A673 (cell line): ENCODE data around the gene BEST1. TPM values are rescaled to one million over a fixed set of nuclear protein-coding genes. Genes with fewer than 3 reads are reported as not detected.

ENCODE experiments used
- BruUV-seq: library from RNA; stranded (reverse); fragments of 400-500 nt; replicated peaks from 2 replicates; lab custom pipeline; 2021; lab: Mats Ljungman, UMichigan
- CTCF ChIA-PET: fragments of 300-600 bp; sonication (Branson Sonifier 250); formaldehyde crosslinking; loops from one replicate; lab custom pipeline; 2022; ENCODE audit warnings: antibody characterized with exemption; lab: Charles Lee
- POLR2A ChIA-PET: fragments of 300-600 bp; sonication (Branson Sonifier 250); formaldehyde crosslinking; loops from one replicate; lab custom pipeline; 2022; ENCODE audit warnings: antibody characterized with exemption; ENCODE audit not compliant: low non-redundant PET; lab: Charles Lee
- DNase-seq: peaks from one replicate; pipeline ENCODE4 v3.0.0-alpha.2; 2015; ENCODE audit warnings: low spot score
- H3K27ac ChIP-seq: fragments of 200-600 bp; sonication (generic); 2 replicates; pipeline ENCODE4 v1.5.1; 2016; ENCODE audit warnings: mixed run types, low read depth, mild to moderate bottlenecking, mixed read lengths, antibody characterized with exemption, low read length; ENCODE audit not compliant: poor library complexity, severe bottlenecking
- H3K27me3 ChIP-seq: fragments of 200-600 bp; sonication (generic); replicated peaks from 2 replicates; pipeline ENCODE4 v1.6.1; 2017; ENCODE audit warnings: mixed run types, low read depth, mild to moderate bottlenecking, mixed read lengths, antibody characterized with exemption, low read length; ENCODE audit not compliant: insufficient read depth, poor library complexity
- H3K36me3 ChIP-seq: fragments of 200-600 bp; sonication (generic); 2 replicates; pipeline ENCODE4 v1.6.1; 2016; ENCODE audit warnings: mixed run types, mild to moderate bottlenecking, mixed read lengths, antibody characterized with exemption, low read length; ENCODE audit not compliant: insufficient read depth, poor library complexity, severe bottlenecking
- H3K4me1 ChIP-seq: fragments of 200-600 bp; sonication (generic); 2 replicates; pipeline ENCODE4 v1.6.1; 2017; ENCODE audit warnings: mixed run types, mild to moderate bottlenecking, mixed read lengths, antibody characterized with exemption, low read length; ENCODE audit not compliant: insufficient read depth, poor library complexity, severe bottlenecking
- H3K4me3 ChIP-seq: fragments of 200-600 bp; sonication (generic); 2 replicates; pipeline ENCODE4 v1.5.1; 2016; ENCODE audit warnings: low read depth, mixed run types, mild to moderate bottlenecking, mixed read lengths, low read length; ENCODE audit not compliant: poor library complexity, severe bottlenecking
- H3K9me3 ChIP-seq: fragments of 200-600 bp; sonication (generic); 2 replicates; pipeline ENCODE4 v1.6.1; 2016; ENCODE audit warnings: mixed run types, low read depth, mild to moderate bottlenecking, mixed read lengths, antibody characterized with exemption, low read length; ENCODE audit not compliant: poor library complexity, severe bottlenecking
- EZH2 ChIP-seq: fragments of 200-600 bp; sonication (generic); IDR thresholded peaks from 2 replicates; pipeline ENCODE4 v1.6.1; 2017; ENCODE audit warnings: borderline replicate concordance, low read depth, mild to moderate bottlenecking, mixed read lengths, antibody characterized with exemption, low read length; ENCODE audit not compliant: poor library complexity, severe bottlenecking
- intact Hi-C: fragments of 100-400 bp; cut with micrococcal nuclease; formaldehyde crosslinking; loops from one replicate; pipeline ENCODE4 v1.10.0; 2022; ENCODE audit not compliant: unreplicated experiment
- total RNA-seq: library from RNA; stranded (reverse); gene quantifications from 2 replicates; pipeline ENCODE4 v1.2.3, GENCODE V29; 2021
- TF ChIP-seq, protein P1 (sequence below): fragments of 300-800, 200-600 bp; sonication (generic); conservative IDR thresholded peaks from 2 replicates; pipeline ENCODE4 v1.5.1; 2017; ENCODE audit warnings: low read depth, mild to moderate bottlenecking, antibody characterized with exemption, low read length, moderate library complexity, mixed read lengths

Gene BEST1
- total RNA-seq, 1 experiment from 2014 or later: 5.3 TPM

DNA sequence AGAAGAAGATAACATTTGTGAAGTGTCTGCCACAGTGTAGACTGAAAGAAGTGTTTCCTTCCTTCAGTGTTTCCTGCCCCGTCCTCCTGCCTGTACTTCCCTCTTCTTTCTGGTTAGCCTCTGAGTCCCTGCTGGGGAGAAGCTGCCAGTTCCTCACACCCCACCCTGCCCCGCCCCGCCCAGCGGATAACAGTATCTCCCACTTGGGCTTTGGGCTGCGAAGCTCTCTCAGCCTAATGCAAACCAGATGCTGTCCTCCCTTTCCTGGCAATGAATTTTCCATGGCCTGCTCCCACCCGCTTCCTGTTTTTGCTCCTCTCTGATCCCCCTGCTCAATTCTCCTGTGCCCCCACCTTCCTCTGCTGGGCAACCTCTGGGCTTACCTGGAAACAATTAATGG, 27.6 kb upstream of the BEST1 start:
- no TSS peak for BruUV-seq
- Histone ChIP-seq H3K9me3 (no peaks in the 10 kb centered on the region), H3K27me3 (no peaks in the 10 kb centered on the region), H3K27ac (peak overlapping the region; percentile 79), H3K4me3 (no peak overlapping the region), H3K4me1 (peaks cover 43% of the 10 kb centered on the region), H3K36me3 (no peaks in the 10 kb centered on the region)
- POLR2A ChIA-PET: no interaction called here
- intact Hi-C loops: no loop called here
- peak; percentile 97 for DNase-seq
- TF ChIP-seq EZH2: no peak
- TF ChIP-seq, protein P1, sequence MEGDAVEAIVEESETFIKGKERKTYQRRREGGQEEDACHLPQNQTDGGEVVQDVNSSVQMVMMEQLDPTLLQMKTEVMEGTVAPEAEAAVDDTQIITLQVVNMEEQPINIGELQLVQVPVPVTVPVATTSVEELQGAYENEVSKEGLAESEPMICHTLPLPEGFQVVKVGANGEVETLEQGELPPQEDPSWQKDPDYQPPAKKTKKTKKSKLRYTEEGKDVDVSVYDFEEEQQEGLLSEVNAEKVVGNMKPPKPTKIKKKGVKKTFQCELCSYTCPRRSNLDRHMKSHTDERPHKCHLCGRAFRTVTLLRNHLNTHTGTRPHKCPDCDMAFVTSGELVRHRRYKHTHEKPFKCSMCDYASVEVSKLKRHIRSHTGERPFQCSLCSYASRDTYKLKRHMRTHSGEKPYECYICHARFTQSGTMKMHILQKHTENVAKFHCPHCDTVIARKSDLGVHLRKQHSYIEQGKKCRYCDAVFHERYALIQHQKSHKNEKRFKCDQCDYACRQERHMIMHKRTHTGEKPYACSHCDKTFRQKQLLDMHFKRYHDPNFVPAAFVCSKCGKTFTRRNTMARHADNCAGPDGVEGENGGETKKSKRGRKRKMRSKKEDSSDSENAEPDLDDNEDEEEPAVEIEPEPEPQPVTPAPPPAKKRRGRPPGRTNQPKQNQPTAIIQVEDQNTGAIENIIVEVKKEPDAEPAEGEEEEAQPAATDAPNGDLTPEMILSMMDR: no peak
- CTCF ChIA-PET: interaction anchor here (0.6 to 1.3 kb wide), 4 partner anchors 20 to 25 kb away, joined by 4 to 5 read pairs (median 4); no protein-coding TSS in a partner anchor

DNA sequence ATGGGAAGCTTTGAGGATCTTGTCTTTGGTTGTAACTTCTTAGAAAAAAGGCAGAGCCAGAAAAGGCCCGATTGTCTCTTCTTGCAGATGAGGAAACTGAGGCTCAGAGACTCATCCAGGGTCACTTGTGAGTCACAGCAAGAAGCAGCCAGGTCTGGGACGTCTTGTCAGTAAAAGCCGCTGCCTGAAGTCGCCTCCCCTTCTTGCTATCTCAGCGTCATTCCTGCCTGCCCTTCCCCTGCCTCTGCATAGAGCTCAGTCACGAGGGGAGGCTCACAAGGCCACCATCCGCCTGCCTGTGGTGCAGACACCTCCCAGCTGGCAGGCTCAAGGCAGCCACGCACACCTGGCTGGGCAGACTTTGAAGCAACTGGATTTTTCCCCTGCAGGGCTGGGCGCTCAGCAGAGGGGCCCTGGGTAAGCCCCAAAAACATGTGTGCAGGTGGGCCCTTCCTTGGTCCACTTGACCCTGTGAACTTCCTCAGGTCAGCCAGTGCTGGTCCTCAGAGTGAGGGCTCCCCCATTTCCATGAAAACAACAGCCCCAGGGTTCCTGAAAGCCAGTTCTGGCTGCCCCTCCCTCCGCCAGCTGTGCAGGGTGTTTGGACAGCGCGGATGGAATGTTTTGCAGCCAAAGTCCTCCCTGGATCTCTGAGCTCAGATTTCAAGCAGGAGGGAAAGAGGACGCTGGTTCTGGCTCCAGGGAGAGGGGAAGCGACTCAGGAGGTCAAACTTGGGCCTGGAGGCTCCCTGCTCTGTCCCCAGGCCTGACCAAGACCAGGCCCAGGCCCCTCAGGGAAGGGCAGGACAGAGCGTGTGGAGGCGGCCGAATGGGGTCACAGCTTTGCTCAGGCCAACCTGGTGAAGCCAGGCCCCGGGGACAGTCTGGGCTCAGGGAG, 26.7 kb upstream of the BEST1 start:
- peak; percentile 61 for DNase-seq
- no peak overlapping the region for H3K4me3 ChIP-seq
- H3K27ac ChIP-seq: peak overlapping the region; percentile 79
- no TSS peak for BruUV-seq
- intact Hi-C loops: no loop called here
- peaks cover 39% of the 10 kb centered on the region for H3K4me1 ChIP-seq
- ChIA-PET CTCF (interaction anchor here (0.6 to 1.3 kb wide), 4 partner anchors 19 to 25 kb away, joined by 4 to 5 read pairs (median 4); no protein-coding TSS in a partner anchor), POLR2A (interaction anchor here (0.6 kb wide), 1 partner anchor 26 kb away, joined by 5 read pairs; no protein-coding TSS in a partner anchor)
- no peak for TF ChIP-seq EZH2
- TF ChIP-seq, protein P1: no peak
- H3K9me3 ChIP-seq: no peaks in the 10 kb centered on the region
- no peaks in the 10 kb centered on the region for H3K36me3 ChIP-seq
- H3K27me3 ChIP-seq: no peaks in the 10 kb centered on the region

DNA sequence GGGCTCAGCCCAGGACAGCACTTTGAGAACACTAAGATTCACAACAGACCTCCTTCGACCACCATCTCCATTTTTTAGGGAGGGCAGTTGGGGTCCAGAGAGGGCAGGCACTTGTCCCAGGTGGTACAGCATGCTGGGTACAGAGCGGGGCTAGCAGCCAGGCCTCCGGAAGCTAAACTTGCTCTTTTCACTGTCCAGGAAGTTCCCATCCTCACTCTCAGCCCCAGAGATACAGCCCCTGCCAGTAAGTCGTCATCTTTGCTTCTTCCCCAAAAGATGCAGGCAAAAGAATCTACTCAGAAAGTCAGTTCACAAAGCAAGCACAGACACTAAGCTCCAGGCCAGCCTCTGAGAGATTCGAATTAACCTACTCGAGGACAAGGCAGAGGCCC, 26.1 kb upstream of the BEST1 start:
- Histone ChIP-seq H3K9me3 (no peaks in the 10 kb centered on the region), H3K4me3 (no peak overlapping the region), H3K4me1 (peaks cover 36% of the 10 kb centered on the region), H3K27ac (peak overlapping the region; percentile 79), H3K36me3 (no peaks in the 10 kb centered on the region), H3K27me3 (no peaks in the 10 kb centered on the region)
- intact Hi-C loops: no loop called here
- BruUV-seq: no TSS peak
- ChIA-PET POLR2A (no interaction called here), CTCF (no interaction called here)
- no peak for DNase-seq
- TF ChIP-seq EZH2: no peak
- TF ChIP-seq, protein P1: no peak
